Tibial artery (tissue), 4 donors: ENCODE data around the gene VTI1A.

Experiments
- DNase-seq, 2 donors: peaks; one replicate each; pipeline ENCODE4 v3.0.0-alpha.2; 2019
- H3K27ac ChIP-seq, 2 donors: fragments of 200-600 bp; sonication (generic) in 1 of 2; 1 replicate in 1 of 2; 2 replicates in 1 of 2; pipeline ENCODE4 v1.5.1; 2018 to 2019; ENCODE audit warnings: mild to moderate bottlenecking in 1 of 2
- H3K27me3 ChIP-seq, 2 donors: fragments of 200-600 bp; sonication (generic) in 1 of 2; one replicate each; pipeline versions ENCODE4 v1.5.1 to v1.6.0; 2016 to 2019
- H3K36me3 ChIP-seq, 3 donors: fragments of 200-600 bp; sonication (generic) in 2 of 3; one replicate each; pipeline ENCODE4 v1.5.1; 2016 to 2019; ENCODE audit warnings: mild to moderate bottlenecking in 2 of 3
- H3K4me1 ChIP-seq, 4 donors: fragments of 200-600 bp; sonication (generic) in 2 of 4; 1 replicate in 3 of 4; 2 replicates in 1 of 4; pipeline ENCODE4 v1.5.1; 2016 to 2019
- H3K4me3 ChIP-seq, 2 donors: fragments of 200-600 bp; sonication (generic) in 1 of 2; 1 replicate in 1 of 2; 2 replicates in 1 of 2; pipeline ENCODE4 v1.5.1; 2018 to 2019; ENCODE audit warnings: mild to moderate bottlenecking in 2 of 2
- H3K9me3 ChIP-seq, 3 donors: fragments of 200-600 bp; sonication (generic) in 1 of 3; one replicate each; pipeline ENCODE4 v1.5.1; 2016 to 2019
- CTCF ChIP-seq, 2 experiments: fragments of 200-600 bp in 1 of 2; fragments of 450-650 bp in 1 of 2; IDR thresholded peaks; one replicate each; pipeline ENCODE4 v1.5.1; 2017 to 2019; ENCODE audit warnings: antibody characterized with exemption in 2 of 2, mild to moderate bottlenecking in 1 of 2, moderate library complexity in 1 of 2
- intact Hi-C: fragments of 100-400 bp; cut with DNase I; formaldehyde crosslinking; loops from one replicate; pipeline ENCODE4 v1.15.0; 2023; ENCODE audit warnings: low total_unique reads

Gene VTI1A

GRCh38 chr10:112628951-112629609 is 182.1 kb downstream of the VTI1A start:
- Histone ChIP-seq H3K27me3 (no peaks in the 10 kb centered on the region), H3K36me3 (no peaks in the 10 kb centered on the region), H3K4me3 (no peak overlapping the region), H3K4me1 (peaks cover 0 to 7% (median 1%) of the 10 kb centered on the region in 4 donors), H3K9me3 (no peaks in the 10 kb centered on the region), H3K27ac (no peak overlapping the region)
- DNase-seq = no peak
- TF ChIP-seq CTCF (IDR thresholded peaks at IDR 0.05) = no peak
- intact Hi-C loops = no loop called here

GRCh38 chr10:112631501-112632400 is 184.7 kb downstream of the VTI1A start:
- no peaks in the 10 kb centered on the region for H3K27me3 ChIP-seq
- no peak for TF ChIP-seq CTCF (IDR thresholded peaks at IDR 0.05)
- H3K36me3 ChIP-seq = no peaks in the 10 kb centered on the region
- intact Hi-C loops = no loop called here
- H3K9me3 ChIP-seq = no peaks in the 10 kb centered on the region
- H3K27ac ChIP-seq = no peak overlapping the region
- H3K4me3 ChIP-seq = no peak overlapping the region
- peaks cover 0 to 8% (median 1%) of the 10 kb centered on the region in 4 donors for H3K4me1 ChIP-seq
- no peak for DNase-seq

GRCh38 chr10:112634096-112634830 is 187.2 kb downstream of the VTI1A start:
- no peaks in the 10 kb centered on the region for H3K9me3 ChIP-seq
- intact Hi-C loops = no loop called here
- no peaks in the 10 kb centered on the region for H3K27me3 ChIP-seq
- peaks cover 0 to 8% (median 1%) of the 10 kb centered on the region in 4 donors for H3K4me1 ChIP-seq
- DNase-seq = no peak
- H3K4me3 ChIP-seq = no peak overlapping the region
- H3K27ac ChIP-seq = no peak overlapping the region
- H3K36me3 ChIP-seq = no peaks in the 10 kb centered on the region
- no peak for TF ChIP-seq CTCF (IDR thresholded peaks at IDR 0.05)

- no peak overlapping the region for H3K4me3 ChIP-seq
- TF ChIP-seq CTCF (IDR thresholded peaks at IDR 0.05) = no peak
- no peaks in the 10 kb centered on the region for H3K36me3 ChIP-seq
- no peak overlapping the region for H3K27ac ChIP-seq
- no peaks in the 10 kb centered on the region for H3K27me3 ChIP-seq
- intact Hi-C loops = no loop called here
- peaks cover 0 to 8% (median 1%) of the 10 kb centered on the region in 4 donors for H3K4me1 ChIP-seq
- no peak for DNase-seq
- H3K9me3 ChIP-seq = no peaks in the 10 kb centered on the region
These were observed 190.9 kb downstream of the VTI1A start for GRCh38 chr10:112637901-112638300.

GRCh38 chr10:112639298-112639697 is 192.3 kb downstream of the VTI1A start:
- Histone ChIP-seq H3K9me3 (no peaks in the 10 kb centered on the region), H3K27me3 (no peaks in the 10 kb centered on the region)

More at GRCh38 chr10:112639298-112639697, 192.3 kb downstream of the VTI1A start:
- no peak for DNase-seq
- intact Hi-C loops = no loop called here
- no peak for TF ChIP-seq CTCF (IDR thresholded peaks at IDR 0.05)
- no peak overlapping the region for H3K27ac ChIP-seq
- H3K36me3 ChIP-seq = no peaks in the 10 kb centered on the region
- no peak overlapping the region for H3K4me3 ChIP-seq
- no peaks in the 10 kb centered on the region for H3K4me1 ChIP-seq
